Type B pancreatic cell (in vitro differentiated cells): ENCODE results near the gene FAM3B. TPM values are rescaled to one million over a fixed set of nuclear protein-coding genes. Genes with fewer than 3 reads are reported as not detected.
A peak's percentile ranks its signal among the peaks of the same experiment; 100 is the strongest.

Experiments
- DNase-seq: peaks from one replicate; pipeline ENCODE4 v3.0.0; 2021; ENCODE audit warnings: mixed read lengths; ENCODE audit not compliant: unreplicated experiment; ENCODE audit errors: extremely low spot score
- H3K27ac Mint-ChIP-seq: 2 replicates; pipeline ENCODE4 v1.8.0; 2021; ENCODE audit warnings: mild to moderate bottlenecking, mixed read lengths
- H3K27me3 Mint-ChIP-seq: 2 replicates; pipeline ENCODE4 v1.8.0; 2021; ENCODE audit warnings: mixed read lengths
- H3K36me3 Mint-ChIP-seq: 2 replicates; pipeline ENCODE4 v1.8.0; 2021; ENCODE audit warnings: mixed read lengths
- H3K4me1 Mint-ChIP-seq: one replicate; pipeline ENCODE4 v1.8.0; 2021; ENCODE audit warnings: mixed read lengths; ENCODE audit not compliant: unreplicated experiment
- H3K4me3 Mint-ChIP-seq: 2 replicates; pipeline ENCODE4 v1.8.0; 2021; ENCODE audit warnings: mild to moderate bottlenecking, mixed read lengths
- H3K9me3 Mint-ChIP-seq: 2 replicates; pipeline ENCODE4 v1.8.0; 2021; ENCODE audit warnings: mixed read lengths
- total RNA-seq: library from RNA; stranded (reverse); gene quantifications from 2 replicates; pipeline ENCODE4 v1.2.1, GENCODE V29; 2021; ENCODE audit warnings: low replicate concordance
- TF ChIP-seq, protein P1 (sequence below): fragments of 200-600 bp; sonication (generic); conservative IDR thresholded peaks from 2 replicates; pipeline ENCODE4 v1.5.0; 2021; ENCODE audit warnings: antibody characterized with exemption, mild to moderate bottlenecking

The FAM3B gene
- total RNA-seq, 1 donor from 2014 or later: 10.3 TPM

DNA sequence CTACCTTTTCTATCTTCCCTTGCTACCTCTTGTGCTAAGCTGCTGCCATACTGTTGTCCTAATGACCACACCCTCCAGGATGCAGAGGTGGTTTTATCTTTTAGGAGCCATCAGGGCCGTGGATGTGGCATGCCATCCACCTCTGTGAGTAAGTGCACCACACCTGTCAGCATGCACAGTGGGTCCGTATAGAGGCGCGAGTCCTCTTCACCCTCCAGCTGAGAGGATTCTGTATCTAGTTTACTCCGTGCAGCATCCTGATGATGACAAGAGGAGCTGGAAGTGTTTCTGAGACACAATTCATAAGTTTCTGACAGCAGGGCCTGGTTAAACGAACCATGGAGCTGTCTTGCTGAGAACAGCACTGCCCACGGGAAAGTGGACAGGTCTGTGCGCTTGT, 11.2 kb downstream of the FAM3B start:
- H3K36me3 Mint-ChIP-seq: no peaks in the 10 kb centered on the region
- DNase-seq: no peak
- TF ChIP-seq, protein P1, sequence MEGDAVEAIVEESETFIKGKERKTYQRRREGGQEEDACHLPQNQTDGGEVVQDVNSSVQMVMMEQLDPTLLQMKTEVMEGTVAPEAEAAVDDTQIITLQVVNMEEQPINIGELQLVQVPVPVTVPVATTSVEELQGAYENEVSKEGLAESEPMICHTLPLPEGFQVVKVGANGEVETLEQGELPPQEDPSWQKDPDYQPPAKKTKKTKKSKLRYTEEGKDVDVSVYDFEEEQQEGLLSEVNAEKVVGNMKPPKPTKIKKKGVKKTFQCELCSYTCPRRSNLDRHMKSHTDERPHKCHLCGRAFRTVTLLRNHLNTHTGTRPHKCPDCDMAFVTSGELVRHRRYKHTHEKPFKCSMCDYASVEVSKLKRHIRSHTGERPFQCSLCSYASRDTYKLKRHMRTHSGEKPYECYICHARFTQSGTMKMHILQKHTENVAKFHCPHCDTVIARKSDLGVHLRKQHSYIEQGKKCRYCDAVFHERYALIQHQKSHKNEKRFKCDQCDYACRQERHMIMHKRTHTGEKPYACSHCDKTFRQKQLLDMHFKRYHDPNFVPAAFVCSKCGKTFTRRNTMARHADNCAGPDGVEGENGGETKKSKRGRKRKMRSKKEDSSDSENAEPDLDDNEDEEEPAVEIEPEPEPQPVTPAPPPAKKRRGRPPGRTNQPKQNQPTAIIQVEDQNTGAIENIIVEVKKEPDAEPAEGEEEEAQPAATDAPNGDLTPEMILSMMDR: no peak
- no peaks in the 10 kb centered on the region for H3K27me3 Mint-ChIP-seq
- no peak overlapping the region for H3K4me3 Mint-ChIP-seq
- H3K4me1 Mint-ChIP-seq: no peaks in the 10 kb centered on the region
- H3K27ac Mint-ChIP-seq: no peak overlapping the region
- no peaks in the 10 kb centered on the region for H3K9me3 Mint-ChIP-seq

GRCh38 chr21:41328660-41329607, 12.3 kb downstream of the FAM3B start:
- H3K9me3 Mint-ChIP-seq: peaks cover 6% of the 10 kb centered on the region
- H3K4me3 Mint-ChIP-seq: no peak overlapping the region
- no peaks in the 10 kb centered on the region for H3K4me1 Mint-ChIP-seq
- no peaks in the 10 kb centered on the region for H3K27me3 Mint-ChIP-seq
- TF ChIP-seq, protein P1: no peak
- DNase-seq: peak; percentile 29
- no peak overlapping the region for H3K27ac Mint-ChIP-seq
- H3K36me3 Mint-ChIP-seq: no peaks in the 10 kb centered on the region

GRCh38 chr21:41333752-41334151, 17.2 kb downstream of the FAM3B start:
- Mint-ChIP-seq H3K9me3 (peaks cover 7% of the 10 kb centered on the region), H3K36me3 (no peaks in the 10 kb centered on the region), H3K27ac (no peak overlapping the region), H3K27me3 (no peaks in the 10 kb centered on the region), H3K4me3 (no peak overlapping the region), H3K4me1 (no peaks in the 10 kb centered on the region)
- TF ChIP-seq, protein P1: no peak
- no peak for DNase-seq

DNA sequence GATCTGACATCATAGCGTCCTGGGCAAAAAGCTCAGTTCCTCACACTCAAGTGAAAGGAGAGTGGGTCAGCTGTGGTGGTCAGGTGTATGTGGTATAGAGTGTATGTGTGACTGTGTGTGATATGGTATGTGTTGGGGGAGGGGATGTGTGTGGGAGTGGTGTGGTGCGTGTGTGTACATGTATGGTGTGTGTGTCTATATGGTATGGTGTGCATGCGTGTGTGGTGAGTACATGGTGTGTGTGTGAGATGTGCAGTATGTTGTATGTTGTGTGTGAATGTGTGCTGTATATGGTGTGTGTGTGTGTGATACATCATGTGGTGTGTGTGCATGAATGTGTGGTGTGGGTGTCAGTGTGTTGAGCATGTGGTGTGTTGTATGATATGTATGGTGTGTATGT, 20.9 kb downstream of the FAM3B start:
- H3K27me3 Mint-ChIP-seq: no peaks in the 10 kb centered on the region
- H3K27ac Mint-ChIP-seq: no peak overlapping the region
- DNase-seq: no peak
- H3K9me3 Mint-ChIP-seq: peaks cover 13% of the 10 kb centered on the region
- no peaks in the 10 kb centered on the region for H3K4me1 Mint-ChIP-seq
- H3K36me3 Mint-ChIP-seq: no peaks in the 10 kb centered on the region
- no peak overlapping the region for H3K4me3 Mint-ChIP-seq
- TF ChIP-seq, protein P1: no peak

GRCh38 chr21:41338455-41338854, 21.9 kb downstream of the FAM3B start:
- TF ChIP-seq, protein P1: no peak
- Mint-ChIP-seq H3K27ac (no peak overlapping the region), H3K36me3 (no peaks in the 10 kb centered on the region), H3K4me1 (no peaks in the 10 kb centered on the region), H3K9me3 (peaks cover 11% of the 10 kb centered on the region), H3K27me3 (no peaks in the 10 kb centered on the region), H3K4me3 (no peak overlapping the region)
- no peak for DNase-seq
